ENCODE data around the gene RNF128. TPM values are rescaled to one million over a fixed set of nuclear protein-coding genes. Genes with fewer than 3 reads are reported as not detected.
A peak's percentile ranks its signal among the peaks of the same experiment; 100 is the strongest.

RNF128 gene
- total and polyA plus RNA-seq, 2 of the 13 experiments (the other 11 are each of a cell fraction or from before 2014, with no cell fraction given) = 18.5 to 43.5 TPM

DNA sequence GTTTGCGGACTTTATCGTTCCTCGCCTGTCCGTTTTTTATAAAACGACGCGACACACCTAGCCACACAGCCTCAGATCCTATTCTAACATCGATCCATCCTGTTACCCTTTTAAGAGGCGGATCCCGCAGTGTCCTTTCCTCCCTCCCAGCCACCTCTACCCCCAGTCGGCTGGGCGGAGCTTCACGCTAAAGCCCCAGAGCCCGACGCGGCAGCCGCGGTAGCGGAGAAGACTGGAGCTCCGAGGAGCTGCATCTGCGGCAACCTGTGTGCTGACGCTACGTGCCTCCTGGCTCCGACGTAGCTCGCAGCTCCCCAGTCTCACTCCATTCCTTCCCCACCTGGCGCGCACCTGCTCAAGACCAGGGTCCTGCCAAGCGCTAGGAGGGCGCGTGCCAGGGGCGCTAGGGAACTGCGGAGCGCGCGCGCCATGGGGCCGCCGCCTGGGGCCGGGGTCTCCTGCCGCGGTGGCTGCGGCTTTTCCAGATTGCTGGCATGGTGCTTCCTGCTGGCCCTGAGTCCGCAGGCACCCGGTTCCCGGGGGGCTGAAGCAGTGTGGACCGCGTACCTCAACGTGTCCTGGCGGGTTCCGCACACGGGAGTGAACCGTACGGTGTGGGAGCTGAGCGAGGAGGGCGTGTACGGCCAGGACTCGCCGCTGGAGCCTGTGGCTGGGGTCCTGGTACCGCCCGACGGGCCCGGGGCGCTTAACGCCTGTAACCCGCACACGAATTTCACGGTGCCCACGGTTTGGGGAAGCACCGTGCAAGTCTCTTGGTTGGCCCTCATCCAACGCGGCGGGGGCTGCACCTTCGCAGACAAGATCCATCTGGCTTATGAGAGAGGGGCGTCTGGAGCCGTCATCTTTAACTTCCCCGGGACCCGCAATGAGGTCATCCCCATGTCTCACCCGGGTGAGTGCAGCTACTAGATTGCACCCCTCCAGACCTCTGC is at the start of gene RNF128 (continued):
- no peak for TF ChIP-seq JUNB (CRISPR knock-in tag; IDR thresholded peaks at IDR 0.05; ENCODE audit: borderline replicate concordance)
- TF ChIP-seq, protein P1, sequence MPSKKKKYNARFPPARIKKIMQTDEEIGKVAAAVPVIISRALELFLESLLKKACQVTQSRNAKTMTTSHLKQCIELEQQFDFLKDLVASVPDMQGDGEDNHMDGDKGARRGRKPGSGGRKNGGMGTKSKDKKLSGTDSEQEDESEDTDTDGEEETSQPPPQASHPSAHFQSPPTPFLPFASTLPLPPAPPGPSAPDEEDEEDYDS (CRISPR knock-in tag; IDR thresholded peaks at IDR 0.05) = peak; percentile 93
- TF ChIP-seq, protein P2, sequence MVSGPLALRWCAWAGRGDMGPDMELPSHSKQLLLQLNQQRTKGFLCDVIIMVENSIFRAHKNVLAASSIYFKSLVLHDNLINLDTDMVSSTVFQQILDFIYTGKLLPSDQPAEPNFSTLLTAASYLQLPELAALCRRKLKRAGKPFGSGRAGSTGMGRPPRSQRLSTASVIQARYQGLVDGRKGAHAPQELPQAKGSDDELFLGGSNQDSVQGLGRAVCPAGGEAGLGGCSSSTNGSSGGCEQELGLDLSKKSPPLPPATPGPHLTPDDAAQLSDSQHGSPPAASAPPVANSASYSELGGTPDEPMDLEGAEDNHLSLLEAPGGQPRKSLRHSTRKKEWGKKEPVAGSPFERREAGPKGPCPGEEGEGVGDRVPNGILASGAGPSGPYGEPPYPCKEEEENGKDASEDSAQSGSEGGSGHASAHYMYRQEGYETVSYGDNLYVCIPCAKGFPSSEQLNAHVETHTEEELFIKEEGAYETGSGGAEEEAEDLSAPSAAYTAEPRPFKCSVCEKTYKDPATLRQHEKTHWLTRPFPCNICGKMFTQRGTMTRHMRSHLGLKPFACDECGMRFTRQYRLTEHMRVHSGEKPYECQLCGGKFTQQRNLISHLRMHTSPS (CRISPR knock-in tag; IDR thresholded peaks at IDR 0.05; ENCODE audit: low read depth) = no peak
- TF ChIP-seq, protein P3, sequence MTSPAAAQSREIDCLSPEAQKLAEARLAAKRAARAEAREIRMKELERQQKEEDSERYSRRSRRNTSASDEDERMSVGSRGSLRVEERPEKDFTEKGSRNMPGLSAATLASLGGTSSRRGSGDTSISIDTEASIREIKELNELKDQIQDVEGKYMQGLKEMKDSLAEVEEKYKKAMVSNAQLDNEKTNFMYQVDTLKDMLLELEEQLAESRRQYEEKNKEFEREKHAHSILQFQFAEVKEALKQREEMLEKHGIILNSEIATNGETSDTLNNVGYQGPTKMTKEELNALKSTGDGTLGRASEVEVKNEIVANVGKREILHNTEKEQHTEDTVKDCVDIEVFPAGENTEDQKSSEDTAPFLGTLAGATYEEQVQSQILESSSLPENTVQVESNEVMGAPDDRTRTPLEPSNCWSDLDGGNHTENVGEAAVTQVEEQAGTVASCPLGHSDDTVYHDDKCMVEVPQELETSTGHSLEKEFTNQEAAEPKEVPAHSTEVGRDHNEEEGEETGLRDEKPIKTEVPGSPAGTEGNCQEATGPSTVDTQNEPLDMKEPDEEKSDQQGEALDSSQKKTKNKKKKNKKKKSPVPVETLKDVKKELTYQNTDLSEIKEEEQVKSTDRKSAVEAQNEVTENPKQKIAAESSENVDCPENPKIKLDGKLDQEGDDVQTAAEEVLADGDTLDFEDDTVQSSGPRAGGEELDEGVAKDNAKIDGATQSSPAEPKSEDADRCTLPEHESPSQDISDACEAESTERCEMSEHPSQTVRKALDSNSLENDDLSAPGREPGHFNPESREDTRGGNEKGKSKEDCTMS (CRISPR knock-in tag; conservative IDR thresholded peaks at IDR 0.05) = no peak
- no peak for TF ChIP-seq ZNF33B (CRISPR knock-in tag; IDR thresholded peaks at IDR 0.05)
- no peak; the same call in 1 of the 2 replicates for TF ChIP-seq ZFX (CRISPR knock-in tag; IDR thresholded peaks at IDR 0.05; ENCODE audit: low read depth)
- no peak for TF ChIP-seq SRSF1 (optimal IDR thresholded peaks at IDR 0.05; ENCODE audit: low read depth, low read length)
- TF ChIP-seq, protein P4, sequence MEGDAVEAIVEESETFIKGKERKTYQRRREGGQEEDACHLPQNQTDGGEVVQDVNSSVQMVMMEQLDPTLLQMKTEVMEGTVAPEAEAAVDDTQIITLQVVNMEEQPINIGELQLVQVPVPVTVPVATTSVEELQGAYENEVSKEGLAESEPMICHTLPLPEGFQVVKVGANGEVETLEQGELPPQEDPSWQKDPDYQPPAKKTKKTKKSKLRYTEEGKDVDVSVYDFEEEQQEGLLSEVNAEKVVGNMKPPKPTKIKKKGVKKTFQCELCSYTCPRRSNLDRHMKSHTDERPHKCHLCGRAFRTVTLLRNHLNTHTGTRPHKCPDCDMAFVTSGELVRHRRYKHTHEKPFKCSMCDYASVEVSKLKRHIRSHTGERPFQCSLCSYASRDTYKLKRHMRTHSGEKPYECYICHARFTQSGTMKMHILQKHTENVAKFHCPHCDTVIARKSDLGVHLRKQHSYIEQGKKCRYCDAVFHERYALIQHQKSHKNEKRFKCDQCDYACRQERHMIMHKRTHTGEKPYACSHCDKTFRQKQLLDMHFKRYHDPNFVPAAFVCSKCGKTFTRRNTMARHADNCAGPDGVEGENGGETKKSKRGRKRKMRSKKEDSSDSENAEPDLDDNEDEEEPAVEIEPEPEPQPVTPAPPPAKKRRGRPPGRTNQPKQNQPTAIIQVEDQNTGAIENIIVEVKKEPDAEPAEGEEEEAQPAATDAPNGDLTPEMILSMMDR (CRISPR knock-in tag; IDR thresholded peaks at IDR 0.05) = no peak
- TF ChIP-seq, protein P5, sequence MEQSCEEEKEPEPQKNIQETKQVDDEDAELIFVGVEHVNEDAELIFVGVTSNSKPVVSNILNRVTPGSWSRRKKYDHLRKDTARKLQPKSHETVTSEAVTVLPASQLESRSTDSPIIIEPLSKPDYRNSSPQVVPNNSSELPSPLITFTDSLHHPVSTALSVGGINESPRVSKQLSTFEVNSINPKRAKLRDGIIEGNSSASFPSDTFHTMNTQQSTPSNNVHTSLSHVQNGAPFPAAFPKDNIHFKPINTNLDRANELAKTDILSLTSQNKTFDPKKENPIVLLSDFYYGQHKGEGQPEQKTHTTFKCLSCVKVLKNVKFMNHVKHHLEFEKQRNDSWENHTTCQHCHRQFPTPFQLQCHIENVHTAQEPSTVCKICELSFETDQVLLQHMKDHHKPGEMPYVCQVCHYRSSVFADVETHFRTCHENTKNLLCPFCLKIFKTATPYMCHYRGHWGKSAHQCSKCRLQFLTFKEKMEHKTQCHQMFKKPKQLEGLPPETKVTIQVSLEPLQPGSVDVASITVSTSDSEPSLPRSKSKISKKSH (CRISPR knock-in tag; IDR thresholded peaks at IDR 0.05; ENCODE audit: borderline replicate concordance) = no peak
- no peak for TF ChIP-seq ZNF333 (CRISPR knock-in tag; IDR thresholded peaks at IDR 0.05; ENCODE audit: borderline replicate concordance)
- peak; percentile 75; the same call in 1 of the 2 replicates for TF ChIP-seq KDM2A (CRISPR knock-in tag; IDR thresholded peaks at IDR 0.05; ENCODE audit: borderline replicate concordance, low read depth)
- no peak for TF ChIP-seq SMAD1 (CRISPR knock-in tag; IDR thresholded peaks at IDR 0.05; ENCODE audit: borderline replicate concordance, low read depth)
- no peak for TF ChIP-seq IKZF1 (IDR thresholded peaks at IDR 0.05)
- no peak for TF ChIP-seq POLR2AphosphoS2 (IDR thresholded peaks at IDR 0.05; ENCODE audit: low read depth, low read length)
- TF ChIP-seq SIX4 (CRISPR knock-in tag; IDR thresholded peaks at IDR 0.05) = no peak
- TF ChIP-seq HMGA1 (CRISPR knock-in tag; conservative IDR thresholded peaks at IDR 0.05) = no peak
- TF ChIP-seq GATAD2A (CRISPR knock-in tag; IDR thresholded peaks at IDR 0.05) = peak; percentile 42; the same call in 1 of the 2 replicates
- no peak for TF ChIP-seq ZNF510 (CRISPR knock-in tag; IDR thresholded peaks at IDR 0.05; ENCODE audit: low read depth)

Measured in HepG2 (cell line).